Measurements from ENCODE around the gene MMP24.
A peak's percentile ranks its signal among the peaks of the same experiment; 100 is the strongest.
"Not testable (repeated sequence)": the region's sequence is repeated elsewhere in the genome, so short reads cannot be mapped to it uniquely, and the experiment has no call there.

The MMP24 gene

GRCh38 chr20:35257175-35257909, 30.9 kb downstream of the MMP24 start:
- no peak for DNase-seq (ENCODE audit: low spot score)

DNA sequence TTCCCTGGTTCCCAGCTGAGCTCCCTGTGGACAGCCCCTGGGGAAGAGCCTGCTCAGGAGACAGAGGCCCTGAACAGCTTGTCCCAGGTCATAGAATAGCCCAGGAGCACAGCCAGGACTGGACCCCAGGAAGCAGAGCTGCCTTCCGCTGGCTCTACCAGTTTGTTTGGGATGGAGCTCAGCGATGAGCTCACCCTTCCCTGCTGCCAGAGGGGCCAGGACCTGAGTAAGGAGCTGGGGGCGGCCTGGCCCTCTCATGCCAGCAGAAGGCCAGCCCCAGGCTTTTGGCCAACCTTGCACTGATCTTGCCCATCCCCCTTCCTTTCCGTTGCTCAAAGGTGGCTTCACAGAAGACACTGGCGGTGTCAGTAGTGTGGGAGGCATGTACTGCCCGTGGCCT, 33.9 kb downstream of the MMP24 start:
- DNase-seq (ENCODE audit: low spot score) = no peak

- not testable (repeated sequence) for DNase-seq (ENCODE audit: low spot score)
These were observed 35.8 kb downstream of the MMP24 start for GRCh38 chr20:35262321-35262720.

DNA sequence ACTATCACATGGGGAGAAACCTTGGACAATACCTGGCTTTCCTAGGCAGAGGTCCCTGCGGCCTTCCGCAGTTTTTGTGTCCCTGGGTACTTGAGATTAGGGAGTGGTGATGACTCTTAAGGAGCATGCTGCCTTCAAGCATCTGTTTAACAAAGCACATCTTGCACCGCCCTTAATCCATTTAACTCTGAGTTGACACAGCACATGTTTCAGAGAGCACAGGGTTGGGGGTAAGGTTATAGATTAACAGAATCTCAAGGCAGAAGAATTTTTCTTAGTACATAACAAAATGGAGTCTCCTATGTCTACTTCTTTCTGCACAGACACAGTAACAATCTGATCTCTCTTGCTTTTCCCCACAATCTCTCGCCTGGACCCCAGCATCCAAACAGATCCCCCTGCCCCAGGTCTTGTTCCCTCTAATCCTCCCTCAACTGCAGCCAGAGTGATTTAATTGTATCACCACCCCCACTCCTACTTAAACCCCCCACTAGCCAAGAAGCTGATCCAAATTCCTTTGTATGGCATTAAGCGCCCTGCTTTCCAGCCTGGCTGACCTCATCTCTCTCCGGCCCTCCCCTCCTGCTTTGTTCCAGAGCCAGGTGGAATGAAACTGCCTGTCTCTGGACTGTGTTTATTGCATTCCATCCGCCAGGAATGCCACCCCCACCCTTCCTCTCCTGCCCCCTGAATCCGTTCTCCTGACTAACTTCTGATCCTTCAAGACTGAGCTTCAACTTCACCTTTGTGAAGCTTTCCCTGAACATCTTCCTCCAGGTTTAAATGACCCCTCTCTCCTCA, 36.4 kb downstream of the MMP24 start:
- DNase-seq (ENCODE audit: low spot score) = peak; percentile 81

- no peak for DNase-seq (ENCODE audit: low spot score)
These were observed 37.2 kb downstream of the MMP24 start for GRCh38 chr20:35263532-35264341.

DNA sequence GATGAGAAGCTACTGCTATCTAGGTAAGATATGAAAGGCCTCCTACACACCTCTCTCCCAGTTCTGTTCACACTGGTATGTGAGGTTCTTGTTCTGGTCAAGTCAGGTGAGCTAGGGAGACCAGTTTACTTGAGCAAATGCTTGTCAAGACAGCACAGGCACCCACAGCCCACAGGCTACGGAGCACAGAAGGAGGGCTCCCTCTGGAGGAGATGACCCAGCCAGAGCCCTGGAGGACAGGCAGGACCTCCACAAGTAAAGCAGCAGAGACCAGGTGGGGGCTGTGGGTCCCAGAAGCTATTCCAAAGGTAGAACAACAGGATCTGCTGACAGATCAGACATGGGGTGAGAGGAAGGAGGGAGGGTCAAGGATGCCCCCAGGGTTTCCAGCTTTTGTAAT, 38.3 kb downstream of the MMP24 start:
- DNase-seq (ENCODE audit: low spot score) = peak; percentile 68

GRCh38 chr20:35267092-35267491, 40.6 kb downstream of the MMP24 start:
- no peak for DNase-seq (ENCODE audit: low spot score)

DNA sequence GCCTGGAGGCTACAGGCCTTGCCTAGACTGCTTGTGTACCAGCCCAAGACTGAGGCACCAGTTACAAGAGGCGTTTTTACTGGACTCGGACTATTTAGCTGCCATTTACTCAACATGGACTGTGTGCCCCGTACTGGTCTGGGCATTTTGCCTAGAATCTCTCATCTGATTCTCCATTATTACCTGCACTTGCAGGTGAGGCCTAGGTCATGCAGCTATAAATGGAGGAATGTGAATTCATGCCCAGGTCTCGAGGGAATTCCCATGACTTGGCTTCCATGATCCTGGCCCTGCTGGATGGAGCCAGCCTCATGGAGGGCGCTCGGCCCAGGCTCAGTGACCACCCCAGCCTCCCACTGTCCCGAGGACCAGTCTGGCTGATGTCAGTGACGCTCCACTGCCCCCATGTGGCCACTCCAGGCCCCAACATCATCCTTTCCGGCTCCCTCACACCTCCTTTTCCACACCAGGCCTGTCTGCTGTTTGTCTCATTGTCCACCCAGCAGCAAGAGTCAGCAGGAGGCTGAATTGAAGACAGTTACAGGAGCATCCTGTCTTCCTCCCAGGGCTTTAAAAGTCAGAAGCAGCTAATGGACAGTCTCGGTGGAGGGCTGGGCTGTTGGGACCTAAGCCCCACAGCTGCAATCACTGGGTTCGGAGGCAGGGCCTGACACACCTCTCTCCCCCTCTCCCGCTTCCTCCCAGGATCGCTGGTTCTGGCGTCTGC, 42.7 kb downstream of the MMP24 start:
- peak; percentile 55 for DNase-seq (ENCODE audit: low spot score)

DNA sequence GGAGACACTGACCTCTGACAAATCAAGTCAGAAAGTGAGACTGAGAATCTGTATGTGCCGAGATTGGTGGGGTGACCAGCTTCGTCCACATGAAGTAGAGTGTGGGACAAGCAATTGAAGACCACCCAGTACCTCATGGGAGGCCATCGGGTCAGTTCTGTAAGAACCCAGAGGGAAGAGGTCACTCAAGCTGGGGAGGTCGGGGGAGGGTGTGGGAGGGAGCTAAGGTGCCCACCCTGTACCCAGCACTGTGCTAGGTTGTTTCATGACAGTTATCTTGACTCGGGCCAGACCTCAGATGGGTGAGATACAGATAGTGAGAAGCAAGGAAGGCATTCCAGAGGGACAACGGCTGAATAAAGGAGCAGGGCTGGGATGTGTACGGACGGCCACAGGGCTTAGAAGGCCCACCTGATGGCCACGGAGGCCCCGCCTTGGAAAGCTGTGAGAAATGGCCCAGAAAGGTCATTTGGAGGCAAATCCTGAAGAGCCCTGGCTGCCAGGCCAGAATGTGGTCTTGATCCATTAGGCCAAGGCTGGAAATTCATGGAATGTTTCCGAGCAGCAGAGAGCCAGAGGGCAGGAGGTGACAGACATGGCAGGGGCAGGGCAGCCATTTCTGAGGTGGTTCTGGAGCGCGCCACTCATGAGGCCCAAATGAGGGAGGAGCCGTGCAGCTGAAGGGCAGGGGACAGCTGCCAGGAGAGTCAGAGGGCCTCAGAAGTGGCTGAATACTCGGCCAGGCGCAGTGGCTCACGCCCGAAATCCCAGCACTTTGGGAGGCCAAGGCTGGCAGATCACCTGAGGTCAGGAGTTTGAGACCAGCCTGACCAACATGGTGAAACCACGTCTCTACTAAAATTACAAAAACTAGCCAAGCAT, 43.8 kb downstream of the MMP24 start:
- DNase-seq (ENCODE audit: low spot score) = no peak

- no peak for DNase-seq (ENCODE audit: low spot score)
These were observed 44.8 kb downstream of the MMP24 start for GRCh38 chr20:35271073-35271882.

DNA sequence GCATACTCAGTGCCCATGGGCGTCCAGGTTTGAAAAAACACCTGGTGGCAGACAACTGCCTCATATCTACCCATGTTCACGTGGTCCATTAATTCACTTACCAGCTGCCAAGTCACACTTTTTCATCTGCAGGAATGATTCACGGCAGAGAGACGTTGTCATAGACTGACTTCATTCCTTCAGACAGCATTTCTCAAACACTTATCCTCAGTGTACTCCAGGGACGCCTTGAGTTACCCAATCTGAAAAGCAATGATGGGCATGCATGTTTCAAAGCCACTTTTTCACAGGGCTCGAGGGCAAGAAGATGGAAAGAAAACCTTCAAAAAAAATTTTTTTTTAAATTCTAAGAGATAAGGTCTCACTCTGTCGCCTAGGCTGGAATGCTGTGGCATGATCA, 45.4 kb downstream of the MMP24 start:
- no peak for DNase-seq (ENCODE audit: low spot score)

DNA sequence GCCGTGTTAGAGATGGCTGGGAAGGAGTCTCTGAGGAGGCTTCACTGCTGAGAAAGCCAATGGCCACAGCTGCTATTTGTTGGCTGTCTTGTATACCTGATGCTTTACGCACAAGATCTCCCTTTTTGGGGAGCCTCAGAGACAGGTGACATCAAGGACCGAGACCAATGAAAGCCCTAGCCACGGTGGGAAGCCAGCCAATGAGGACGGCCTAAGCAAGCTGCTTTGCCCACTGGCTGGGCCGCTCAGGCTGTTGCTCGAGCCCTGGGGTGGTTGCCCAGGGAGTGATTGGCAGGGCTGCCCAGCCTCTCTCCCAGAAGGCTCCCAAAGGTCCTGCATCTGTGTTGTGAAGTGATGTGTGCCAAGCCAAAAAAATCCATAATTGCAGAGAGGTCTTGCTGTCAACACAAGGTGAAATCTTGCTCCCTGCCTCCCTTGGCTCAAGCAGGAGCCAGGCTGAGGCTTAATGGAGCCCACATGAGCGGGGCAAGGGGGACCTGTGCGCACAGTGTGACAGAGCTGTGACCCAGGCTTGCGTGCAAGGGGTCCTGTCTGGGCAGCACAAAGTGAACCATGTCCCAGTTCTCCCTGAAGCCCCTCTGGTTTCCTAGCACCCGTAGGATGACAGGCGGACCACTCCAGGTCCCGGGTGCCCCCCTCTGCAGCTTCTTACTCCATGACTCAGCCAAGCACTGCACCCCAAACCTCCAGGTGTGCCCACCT, 47.1 kb downstream of the MMP24 start:
- no peak for DNase-seq (ENCODE audit: low spot score)

DNA sequence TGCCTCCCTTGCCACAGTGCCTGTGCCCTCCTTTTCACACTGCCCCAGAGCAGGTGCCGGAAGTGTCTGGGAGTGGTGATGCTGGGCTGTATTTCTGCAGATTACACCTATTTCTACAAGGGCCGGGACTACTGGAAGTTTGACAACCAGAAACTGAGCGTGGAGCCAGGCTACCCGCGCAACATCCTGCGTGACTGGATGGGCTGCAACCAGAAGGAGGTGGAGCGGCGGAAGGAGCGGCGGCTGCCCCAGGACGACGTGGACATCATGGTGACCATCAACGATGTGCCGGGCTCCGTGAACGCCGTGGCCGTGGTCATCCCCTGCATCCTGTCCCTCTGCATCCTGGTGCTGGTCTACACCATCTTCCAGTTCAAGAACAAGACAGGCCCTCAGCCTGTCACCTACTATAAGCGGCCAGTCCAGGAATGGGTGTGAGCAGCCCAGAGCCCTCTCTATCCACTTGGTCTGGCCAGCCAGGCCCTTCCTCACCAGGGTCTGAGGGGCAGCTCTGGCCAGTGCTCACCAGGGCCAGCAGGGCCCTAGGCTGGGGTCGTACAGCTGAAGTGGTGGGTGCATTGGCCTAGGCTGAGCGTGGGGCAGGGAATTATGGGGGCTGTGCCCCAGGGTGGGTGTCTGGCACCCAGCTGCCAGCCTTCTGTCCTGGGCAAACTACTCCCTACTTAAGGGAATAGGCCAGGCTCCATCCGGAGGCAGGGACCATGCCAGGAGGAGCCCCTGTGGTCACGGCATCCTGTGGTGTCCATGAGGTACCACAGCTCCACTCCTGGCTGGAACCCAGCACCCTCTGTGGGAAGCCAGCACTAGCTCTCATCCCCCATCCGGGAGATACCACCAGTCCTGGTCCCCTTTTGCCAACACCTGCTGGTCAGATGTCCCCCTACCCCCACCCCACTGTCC, 47.9 kb downstream of the MMP24 start:
- DNase-seq (ENCODE audit: low spot score) = no peak

DNA sequence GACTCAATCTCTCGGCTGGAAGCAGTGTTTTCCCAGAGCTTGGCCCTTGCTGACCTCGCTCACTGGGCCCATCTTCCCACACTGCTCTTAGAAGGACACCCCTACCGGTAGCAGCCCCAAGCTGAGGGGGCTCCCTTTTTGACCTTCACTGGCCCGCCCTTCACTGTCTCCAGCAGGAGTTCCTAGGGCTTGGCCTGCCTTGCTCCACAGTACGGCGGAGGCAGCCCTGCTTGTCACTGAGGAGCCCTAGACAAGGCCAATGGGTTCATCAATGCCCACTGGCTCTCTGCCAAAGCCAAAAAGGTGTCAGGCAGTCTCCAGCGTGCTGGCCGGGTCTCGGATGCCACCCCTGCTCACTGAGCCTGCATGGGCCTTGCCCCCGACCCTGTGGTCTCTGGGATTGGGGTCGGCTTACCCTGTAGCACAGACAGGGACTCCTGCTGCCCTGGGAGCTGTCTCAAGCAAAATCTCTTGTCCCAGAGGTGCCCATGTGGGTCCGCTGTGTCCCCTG, 49.3 kb downstream of the MMP24 start:
- DNase-seq (ENCODE audit: low spot score) = no peak

GRCh38 chr20:35276408-35276807, 49.9 kb downstream of the MMP24 start:
- DNase-seq (ENCODE audit: low spot score) = no peak

DNA sequence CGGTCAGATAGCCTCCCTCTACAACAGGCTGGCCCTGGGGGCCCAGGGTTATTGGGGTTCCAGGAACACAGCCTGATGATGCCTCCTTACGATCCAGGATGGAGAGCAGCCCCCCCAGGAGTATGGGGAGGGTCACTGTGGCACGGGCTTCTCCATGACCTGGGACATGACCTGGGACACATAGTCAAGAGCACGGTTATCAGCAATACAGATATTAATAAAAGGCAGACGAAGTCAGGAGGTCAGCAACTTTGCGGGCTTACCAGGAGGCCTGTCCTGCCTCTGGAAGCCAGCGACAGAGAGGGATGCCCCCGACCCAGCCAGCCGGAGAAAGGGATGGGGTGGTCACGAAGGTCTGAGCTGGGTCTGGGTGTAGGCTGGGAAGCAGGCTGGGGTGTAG, 50.6 kb downstream of the MMP24 start:
- no peak for DNase-seq (ENCODE audit: low spot score)

- peak; percentile 94 for DNase-seq (ENCODE audit: low spot score)
These were observed 51.3 kb downstream of the MMP24 start, which contains the start of gene MMP24OS for GRCh38 chr20:35277531-35278395. TSS of gene MMP24OS (minus strand) at chr20:35278122. CDS start at chr20:35277929, 193 bp downstream.
